GM23338 (cell line): ENCODE measurements around the gene TOP1. TPM values are rescaled to one million over a fixed set of nuclear protein-coding genes. Genes with fewer than 3 reads are reported as not detected.

Experiments
- ATAC-seq: fragments of 200-7000 bp; cut with Tn5 transposase; 3 replicates; pipeline ENCODE4 v1.9.1; 2020
- DNase-seq: peaks from one replicate; pipeline ENCODE4 v3.0.0-alpha.2; 2015; ENCODE audit warnings: low spot score
- H2AFZ ChIP-seq: fragments of 200-600 bp; sonication (generic); 2 replicates; pipeline ENCODE4 v1.8.0; 2016; ENCODE audit warnings: antibody characterized with exemption, mild to moderate bottlenecking, moderate library complexity
- H3F3A ChIP-seq: fragments of 200-600 bp; sonication (generic); replicated peaks from 2 replicates; pipeline ENCODE4 v1.8.0; 2017; ENCODE audit warnings: antibody characterized with exemption, mixed run types, low read depth
- H3K27ac ChIP-seq: fragments of 200-600 bp; sonication (generic); 2 replicates; pipeline ENCODE4 v1.6.1; 2016; ENCODE audit warnings: low read depth
- H3K27me3 ChIP-seq: fragments of 200-600 bp; sonication (generic); 2 replicates; pipeline ENCODE4 v1.8.0; 2016; ENCODE audit warnings: mild to moderate bottlenecking, mixed run types, moderate library complexity; ENCODE audit not compliant: insufficient read depth
- H3K36me3 ChIP-seq: fragments of 200-600 bp; sonication (generic); 2 replicates; pipeline ENCODE4 v1.8.0; 2016; ENCODE audit warnings: mild to moderate bottlenecking; ENCODE audit not compliant: insufficient read depth
- H3K4me1 ChIP-seq: fragments of 200-600 bp; sonication (generic); 2 replicates; pipeline ENCODE4 v1.8.0; 2016; ENCODE audit warnings: mild to moderate bottlenecking, moderate library complexity; ENCODE audit not compliant: insufficient read depth
- H3K4me2 ChIP-seq: fragments of 200-600 bp; sonication (generic); 2 replicates; pipeline ENCODE4 v1.7.1; 2017; ENCODE audit warnings: mixed run types
- H3K4me3 ChIP-seq: fragments of 200-600 bp; sonication (generic); 2 replicates; pipeline ENCODE4 v1.6.1; 2016; ENCODE audit warnings: mixed run types
- H3K79me2 ChIP-seq: fragments of 200-600 bp; sonication (generic); replicated peaks from 2 replicates; pipeline ENCODE4 v1.8.0; 2017; ENCODE audit warnings: mild to moderate bottlenecking; ENCODE audit not compliant: insufficient read depth
- H3K9me2 ChIP-seq: fragments of 200-600 bp; sonication (generic); 2 replicates; pipeline ENCODE4 v1.8.0; 2017; ENCODE audit not compliant: insufficient read depth
- H4K20me1 ChIP-seq: fragments of 200-600 bp; sonication (generic); replicated peaks from 2 replicates; pipeline ENCODE4 v1.8.0; 2017; ENCODE audit warnings: mild to moderate bottlenecking; ENCODE audit not compliant: insufficient read depth
- H3K27ac Mint-ChIP-seq: 2 replicates; pipeline ENCODE4 v1.8.0; 2020; ENCODE audit warnings: inconsistent platforms, mild to moderate bottlenecking, moderate library complexity, mixed read lengths
- H3K27me3 Mint-ChIP-seq: 3 replicates; pipeline ENCODE4 v1.8.0; 2022; ENCODE audit warnings: low read depth, mild to moderate bottlenecking, moderate library complexity, mixed read lengths, inconsistent platforms; ENCODE audit not compliant: insufficient read depth, poor library complexity
- H3K36me3 Mint-ChIP-seq: 3 replicates; pipeline ENCODE4 v1.8.0; 2021; ENCODE audit warnings: low read depth, mild to moderate bottlenecking, inconsistent platforms, moderate library complexity, mixed read lengths
- H3K4me1 Mint-ChIP-seq: 3 replicates; pipeline ENCODE4 v1.8.0; 2020; ENCODE audit warnings: mild to moderate bottlenecking, inconsistent platforms, mixed read lengths
- H3K4me3 Mint-ChIP-seq: 3 replicates; pipeline ENCODE4 v1.8.0; 2021; ENCODE audit warnings: moderate library complexity, mild to moderate bottlenecking, inconsistent platforms, mixed read lengths
- H3K9me3 Mint-ChIP-seq: 3 replicates; pipeline ENCODE4 v1.8.0; 2020; ENCODE audit warnings: moderate library complexity, mild to moderate bottlenecking, inconsistent platforms, mixed read lengths
- CREB1 ChIP-seq: fragments of 250-450 bp; sonication (Bioruptor Pico); IDR thresholded peaks from 2 replicates; pipeline ENCODE4 v1.5.0; 2020; ENCODE audit warnings: low read depth, mild to moderate bottlenecking, moderate library complexity
- CTCF ChIP-seq, 2 experiments: fragments of 200-600 bp in 1 of 2; sonication (generic) in 1 of 2; conservative IDR thresholded peaks; 2 replicates each; pipeline versions ENCODE4 v1.5.1 to v1.6.1; 2016 to 2017; ENCODE audit warnings: antibody characterized with exemption in 2 of 2, low read depth in 2 of 2, mild to moderate bottlenecking in 2 of 2, moderate library complexity in 1 of 2
- ETS1 ChIP-seq: IDR thresholded peaks from 2 replicates; pipeline ENCODE4 v1.6.1; 2016; ENCODE audit warnings: antibody characterized with exemption
- EZH2 ChIP-seq: fragments of 200-600 bp; sonication (generic); IDR thresholded peaks from one replicate; pipeline ENCODE4 v1.8.0; 2017; ENCODE audit warnings: antibody characterized with exemption, mild to moderate bottlenecking, low read depth; ENCODE audit not compliant: unreplicated experiment
- EZH2phosphoT487 ChIP-seq: fragments of 200-600 bp; sonication (generic); IDR thresholded peaks from one replicate; pipeline ENCODE4 v1.8.1; 2018; ENCODE audit warnings: antibody characterized with exemption; ENCODE audit not compliant: unreplicated experiment
- JUNB ChIP-seq: IDR thresholded peaks from one replicate; pipeline ENCODE4 v1.6.1; 2016; ENCODE audit warnings: antibody characterized with exemption; ENCODE audit not compliant: unreplicated experiment
- NANOG ChIP-seq: IDR thresholded peaks from 2 replicates; pipeline ENCODE4 v1.6.1; 2016; ENCODE audit warnings: antibody characterized with exemption, borderline replicate concordance
- POLR2AphosphoS5 ChIP-seq: IDR thresholded peaks from 2 replicates; pipeline ENCODE4 v1.6.1; 2016; ENCODE audit warnings: antibody characterized with exemption, low read depth
- REST ChIP-seq: IDR thresholded peaks from one replicate; pipeline ENCODE4 v1.6.1; 2018; ENCODE audit warnings: antibody characterized with exemption; ENCODE audit not compliant: unreplicated experiment
- STAT1 ChIP-seq: IDR thresholded peaks from one replicate; pipeline ENCODE4 v1.6.1; 2016; ENCODE audit warnings: antibody characterized with exemption; ENCODE audit not compliant: unreplicated experiment
- ZNF114 ChIP-seq: fragments of 250-450 bp; sonication (Bioruptor Pico); IDR thresholded peaks from 2 replicates; pipeline ENCODE4 v1.5.0; 2020; ENCODE audit warnings: mild to moderate bottlenecking, moderate library complexity
- ZNF331 ChIP-seq: fragments of 250-450 bp; sonication (Bioruptor Pico); IDR thresholded peaks from 2 replicates; pipeline ENCODE4 v1.5.0; 2020; ENCODE audit warnings: low read depth, mild to moderate bottlenecking, moderate library complexity
- ZNF462 ChIP-seq: fragments of 250-450 bp; sonication (Bioruptor Pico); IDR thresholded peaks from 2 replicates; pipeline ENCODE4 v1.5.0; 2020; ENCODE audit warnings: mild to moderate bottlenecking, moderate library complexity
- polyA plus RNA-seq: library from polyadenylated mRNA; unstranded; fragments of >200 nt; fragmentation: Nextera tagmentation; extraction: Ambion mirVana; gene quantifications from 2 replicates; pipeline ENCODE4 v1.2.1, GENCODE V29; 2016
- total RNA-seq: library from RNA; depleted of rRNA; stranded (reverse); fragments of >200 nt; shearing (Covaris generic); gene quantifications from 2 replicates; pipeline ENCODE4 v1.2.3, GENCODE V29; 2014

Gene TOP1
- total and polyA plus RNA-seq, 2 experiments from 2014 or later, result 62.4 to 101 TPM

GRCh38 chr20:41142245-41142644, 113.6 kb downstream of the TOP1 start:
- Histone ChIP-seq H3K4me3 (no peak overlapping the region), H3F3A (no peaks in the 10 kb centered on the region), H3K4me1 (peaks cover 39% of the 10 kb centered on the region), H3K27ac (no peak overlapping the region), H3K4me2 (no peak overlapping the region), H3K9me2 (no peaks in the 10 kb centered on the region), H3K27me3 (no peaks in the 10 kb centered on the region), H2AFZ (no peak overlapping the region), H3K79me2 (peaks cover 94% of the 10 kb centered on the region), H4K20me1 (peaks cover 65% of the 10 kb centered on the region), H3K36me3 (no peaks in the 10 kb centered on the region)
- no peak for DNase-seq
- no peaks in the 10 kb centered on the region for H3K9me3 Mint-ChIP-seq
- peaks cover 6% of the 10 kb centered on the region for H3K27me3 Mint-ChIP-seq
- TF ChIP-seq EZH2phosphoT487 (no peak), ETS1 (no peak), POLR2AphosphoS5 (no peak), STAT1 (no peak), CREB1 (CRISPR knock-in tag) (no peak), ZNF331 (CRISPR knock-in tag) (no peak), ZNF114 (CRISPR knock-in tag) (no peak), EZH2 (no peak), NANOG (no peak), JUNB (no peak), CTCF (conservative IDR thresholded peaks at IDR 0.05; ENCODE audit: low read depth in 2 of 2) (no peak), ZNF462 (CRISPR knock-in tag) (no peak), REST (no peak)
- ATAC-seq, result no peak
- no peak overlapping the region for H3K4me3 Mint-ChIP-seq
- no peak overlapping the region for H3K27ac Mint-ChIP-seq
- H3K36me3 Mint-ChIP-seq, result peaks cover 29% of the 10 kb centered on the region
- H3K4me1 Mint-ChIP-seq, result peaks cover 63% of the 10 kb centered on the region
